Liver (tissue), 3 donors: ENCODE results near the gene NFYC.

Source experiments
- ATF3 ChIP-seq: IDR thresholded peaks from 2 replicates; pipeline ENCODE4 v1.6.1; 2016; ENCODE audit warnings: antibody characterized with exemption
- CTCF ChIP-seq: fragments of 150-350 bp; IDR thresholded peaks from 2 replicates; pipeline ENCODE4 v1.5.1; 2017; ENCODE audit warnings: improper control_type of control experiment, low read depth, low read length; ENCODE audit not compliant: missing input control
- EGR1 ChIP-seq, 2 donors: IDR thresholded peaks; 2 replicates each; pipeline ENCODE4 v1.6.1; 2016 to 2018; ENCODE audit warnings: antibody characterized with exemption in 2 of 2, low read depth in 2 of 2
- GABPA ChIP-seq, 2 donors: IDR thresholded peaks in 1 of 2; conservative IDR thresholded peaks in 1 of 2; 2 replicates each; pipeline ENCODE4 v1.6.1; 2016; ENCODE audit warnings: antibody characterized with exemption in 2 of 2, mild to moderate bottlenecking in 1 of 2, moderate library complexity in 1 of 2
- NR2F2 ChIP-seq: IDR thresholded peaks from 2 replicates; pipeline ENCODE4 v1.6.1; 2016; ENCODE audit warnings: antibody characterized with exemption
- TF ChIP-seq, protein P1 (sequence below): IDR thresholded peaks from 2 replicates; pipeline ENCODE4 v1.6.1; 2016; ENCODE audit warnings: antibody characterized with exemption
- donor health status: healthy.
- donor health status: healthy.

- no peak for TF ChIP-seq GABPA (IDR thresholded peaks at IDR 0.05 in 1 of 2, conservative IDR thresholded peaks at IDR 0.05 in 1 of 2)
- TF ChIP-seq CTCF, result no peak
- no peak for TF ChIP-seq EGR1 (IDR thresholded peaks at IDR 0.05; ENCODE audit: low read depth in 2 of 2)
- TF ChIP-seq, protein P1, sequence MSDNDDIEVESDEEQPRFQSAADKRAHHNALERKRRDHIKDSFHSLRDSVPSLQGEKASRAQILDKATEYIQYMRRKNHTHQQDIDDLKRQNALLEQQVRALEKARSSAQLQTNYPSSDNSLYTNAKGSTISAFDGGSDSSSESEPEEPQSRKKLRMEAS, result no peak
- TF ChIP-seq ATF3, result no peak
- TF ChIP-seq NR2F2, result no peak
Measured at GRCh38 chr1:40757084-40757483, 65.6 kb downstream of the NFYC start.
